ENCODE measurements around the gene MPL.

DNA sequence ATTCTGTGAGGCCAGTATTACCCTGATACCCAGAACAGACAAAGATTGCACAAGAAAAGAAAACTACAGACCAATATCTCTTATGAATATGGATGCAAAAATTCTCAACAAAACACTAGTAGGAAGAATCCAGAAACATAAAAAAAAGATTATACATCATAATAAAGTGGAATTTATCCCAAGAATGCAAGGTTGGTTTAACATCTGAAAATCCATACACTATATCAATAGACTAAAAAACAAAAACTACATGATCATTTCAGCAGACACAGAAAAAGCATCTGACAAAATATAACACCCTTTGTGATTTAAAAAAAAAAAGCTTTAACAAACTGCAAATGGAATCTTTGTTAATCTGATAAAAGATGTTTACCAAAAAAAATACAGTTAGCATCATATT lies 12.2 kb upstream of the MPL start:
- TF ChIP-seq, protein P1, sequence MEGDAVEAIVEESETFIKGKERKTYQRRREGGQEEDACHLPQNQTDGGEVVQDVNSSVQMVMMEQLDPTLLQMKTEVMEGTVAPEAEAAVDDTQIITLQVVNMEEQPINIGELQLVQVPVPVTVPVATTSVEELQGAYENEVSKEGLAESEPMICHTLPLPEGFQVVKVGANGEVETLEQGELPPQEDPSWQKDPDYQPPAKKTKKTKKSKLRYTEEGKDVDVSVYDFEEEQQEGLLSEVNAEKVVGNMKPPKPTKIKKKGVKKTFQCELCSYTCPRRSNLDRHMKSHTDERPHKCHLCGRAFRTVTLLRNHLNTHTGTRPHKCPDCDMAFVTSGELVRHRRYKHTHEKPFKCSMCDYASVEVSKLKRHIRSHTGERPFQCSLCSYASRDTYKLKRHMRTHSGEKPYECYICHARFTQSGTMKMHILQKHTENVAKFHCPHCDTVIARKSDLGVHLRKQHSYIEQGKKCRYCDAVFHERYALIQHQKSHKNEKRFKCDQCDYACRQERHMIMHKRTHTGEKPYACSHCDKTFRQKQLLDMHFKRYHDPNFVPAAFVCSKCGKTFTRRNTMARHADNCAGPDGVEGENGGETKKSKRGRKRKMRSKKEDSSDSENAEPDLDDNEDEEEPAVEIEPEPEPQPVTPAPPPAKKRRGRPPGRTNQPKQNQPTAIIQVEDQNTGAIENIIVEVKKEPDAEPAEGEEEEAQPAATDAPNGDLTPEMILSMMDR (IDR thresholded peaks at IDR 0.05; ENCODE audit: insufficient read depth, low read length, poor library complexity, severe bottlenecking) = no peak
- TF ChIP-seq EZH2phosphoT487 (conservative IDR thresholded peaks at IDR 0.05; ENCODE audit: low read length) = no peak

Data from SU-DHL-6 (cell line).